Chondrocyte (in vitro differentiated cells): ENCODE measurements around the gene MBLAC1. TPM values are rescaled to one million over a fixed set of nuclear protein-coding genes. Genes with fewer than 3 reads are reported as not detected.

Experiments
- DNase-seq: peaks from one replicate; pipeline ENCODE4 v3.0.0; 2021; ENCODE audit warnings: mixed read lengths, low spot score
- H3K27ac Mint-ChIP-seq: one replicate; pipeline ENCODE4 v1.8.0; 2021; ENCODE audit warnings: mild to moderate bottlenecking, moderate library complexity, mixed read lengths; ENCODE audit not compliant: unreplicated experiment
- H3K27me3 Mint-ChIP-seq: 2 replicates; pipeline ENCODE4 v1.8.0; 2021; ENCODE audit warnings: low read depth, mixed read lengths
- H3K36me3 Mint-ChIP-seq: 2 replicates; pipeline ENCODE4 v1.8.0; 2021; ENCODE audit warnings: low read depth, mixed read lengths
- H3K4me1 Mint-ChIP-seq: 2 replicates; pipeline ENCODE4 v1.8.0; 2021; ENCODE audit warnings: low read depth, mild to moderate bottlenecking, mixed read lengths
- H3K4me3 Mint-ChIP-seq: one replicate; pipeline ENCODE4 v1.8.0; 2021; ENCODE audit warnings: mild to moderate bottlenecking, moderate library complexity, mixed read lengths; ENCODE audit not compliant: unreplicated experiment
- H3K9me3 Mint-ChIP-seq: 2 replicates; pipeline ENCODE4 v1.8.0; 2021; ENCODE audit warnings: low read depth, mixed read lengths
- total RNA-seq: library from RNA; stranded (reverse); gene quantifications from 3 replicates; pipeline ENCODE4 v1.2.1, GENCODE V29; 2021
- TF ChIP-seq, protein P1 (sequence below): fragments of 200-600 bp; sonication (generic); IDR thresholded peaks from 2 replicates; pipeline ENCODE4 v1.5.0; 2021; ENCODE audit warnings: antibody characterized with exemption, mild to moderate bottlenecking, moderate library complexity

MBLAC1 gene
- total RNA-seq, 1 donor from 2014 or later: 1.7 TPM

DNA sequence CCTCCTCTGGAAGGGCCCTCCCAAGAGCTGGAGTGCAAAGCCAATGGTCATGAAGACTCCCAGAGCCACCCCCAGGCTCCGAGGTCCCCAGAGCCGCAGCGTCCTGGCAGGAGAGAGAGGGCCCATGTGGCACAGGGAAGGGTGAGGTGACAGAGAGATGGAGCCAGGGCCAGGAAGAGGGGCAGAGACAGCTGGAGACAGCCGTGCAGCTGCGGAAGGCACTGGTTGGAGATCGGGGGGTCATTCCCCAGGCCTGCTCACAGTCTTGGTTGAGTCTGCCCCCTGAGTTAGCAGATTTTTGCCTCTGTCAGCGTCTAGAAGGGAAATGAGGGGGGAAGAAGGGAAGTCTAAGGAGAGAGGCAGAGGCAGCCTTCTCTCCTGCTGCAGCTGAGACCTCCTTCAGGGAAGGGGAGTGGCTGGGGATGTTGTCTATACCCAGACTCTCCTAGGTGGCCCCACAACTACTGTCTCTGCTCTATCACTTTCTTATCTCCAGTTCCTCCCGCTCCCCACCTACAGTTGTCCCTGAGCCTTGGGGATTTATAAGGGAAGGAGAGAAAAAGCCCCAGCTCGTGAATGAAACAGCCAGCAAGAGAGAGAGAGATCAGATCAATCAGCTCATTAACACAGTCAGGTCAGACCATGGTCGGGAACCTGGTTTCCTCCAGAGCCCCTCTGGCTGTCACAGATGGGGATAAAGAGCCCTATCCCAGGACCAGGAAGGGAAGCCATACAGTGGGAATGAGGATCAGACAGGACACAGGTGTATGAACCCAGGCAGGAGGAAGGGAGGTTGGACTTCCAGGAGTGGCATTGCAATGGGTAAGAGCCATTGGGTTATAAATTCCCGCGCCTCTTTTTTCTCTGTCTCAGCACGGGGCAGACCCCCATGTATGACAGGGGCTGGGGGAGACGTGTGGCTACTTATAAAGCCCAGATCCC is 40.5 kb downstream of the MBLAC1 start:
- peaks cover 26% of the 10 kb centered on the region for H3K4me1 Mint-ChIP-seq
- peak overlapping the region; percentile 70 for H3K4me3 Mint-ChIP-seq
- DNase-seq: peak; percentile 66
- TF ChIP-seq, protein P1, sequence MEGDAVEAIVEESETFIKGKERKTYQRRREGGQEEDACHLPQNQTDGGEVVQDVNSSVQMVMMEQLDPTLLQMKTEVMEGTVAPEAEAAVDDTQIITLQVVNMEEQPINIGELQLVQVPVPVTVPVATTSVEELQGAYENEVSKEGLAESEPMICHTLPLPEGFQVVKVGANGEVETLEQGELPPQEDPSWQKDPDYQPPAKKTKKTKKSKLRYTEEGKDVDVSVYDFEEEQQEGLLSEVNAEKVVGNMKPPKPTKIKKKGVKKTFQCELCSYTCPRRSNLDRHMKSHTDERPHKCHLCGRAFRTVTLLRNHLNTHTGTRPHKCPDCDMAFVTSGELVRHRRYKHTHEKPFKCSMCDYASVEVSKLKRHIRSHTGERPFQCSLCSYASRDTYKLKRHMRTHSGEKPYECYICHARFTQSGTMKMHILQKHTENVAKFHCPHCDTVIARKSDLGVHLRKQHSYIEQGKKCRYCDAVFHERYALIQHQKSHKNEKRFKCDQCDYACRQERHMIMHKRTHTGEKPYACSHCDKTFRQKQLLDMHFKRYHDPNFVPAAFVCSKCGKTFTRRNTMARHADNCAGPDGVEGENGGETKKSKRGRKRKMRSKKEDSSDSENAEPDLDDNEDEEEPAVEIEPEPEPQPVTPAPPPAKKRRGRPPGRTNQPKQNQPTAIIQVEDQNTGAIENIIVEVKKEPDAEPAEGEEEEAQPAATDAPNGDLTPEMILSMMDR: no peak
- peaks cover 5% of the 10 kb centered on the region for H3K27me3 Mint-ChIP-seq
- no peaks in the 10 kb centered on the region for H3K9me3 Mint-ChIP-seq
- no peak overlapping the region for H3K27ac Mint-ChIP-seq
- no peaks in the 10 kb centered on the region for H3K36me3 Mint-ChIP-seq

DNA sequence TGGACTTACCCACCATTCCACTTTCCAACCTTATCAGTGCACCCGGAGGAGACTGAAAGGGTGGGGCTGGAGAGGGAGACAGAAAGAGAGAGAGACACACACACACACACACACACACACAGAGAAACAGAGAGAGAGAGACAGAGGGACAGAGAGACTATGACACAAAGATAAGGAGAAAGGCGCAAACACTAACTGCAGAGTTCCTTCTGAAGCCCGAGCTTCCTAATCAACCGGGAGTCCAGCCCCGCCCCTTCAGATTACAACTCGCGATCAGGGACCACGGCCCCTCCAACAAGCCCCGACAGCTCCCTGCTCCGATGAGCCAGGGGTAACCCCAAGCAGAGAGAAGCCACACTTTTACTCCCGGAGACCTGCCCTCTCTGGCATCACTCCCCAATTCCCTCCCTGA is 41.2 kb downstream of the MBLAC1 start:
- Mint-ChIP-seq H3K4me3 (peak overlapping the region; percentile 70), H3K4me1 (peaks cover 26% of the 10 kb centered on the region), H3K9me3 (no peaks in the 10 kb centered on the region), H3K36me3 (no peaks in the 10 kb centered on the region), H3K27me3 (peaks cover 5% of the 10 kb centered on the region), H3K27ac (no peak overlapping the region)
- TF ChIP-seq, protein P1: no peak
- peak; percentile 49 for DNase-seq

DNA sequence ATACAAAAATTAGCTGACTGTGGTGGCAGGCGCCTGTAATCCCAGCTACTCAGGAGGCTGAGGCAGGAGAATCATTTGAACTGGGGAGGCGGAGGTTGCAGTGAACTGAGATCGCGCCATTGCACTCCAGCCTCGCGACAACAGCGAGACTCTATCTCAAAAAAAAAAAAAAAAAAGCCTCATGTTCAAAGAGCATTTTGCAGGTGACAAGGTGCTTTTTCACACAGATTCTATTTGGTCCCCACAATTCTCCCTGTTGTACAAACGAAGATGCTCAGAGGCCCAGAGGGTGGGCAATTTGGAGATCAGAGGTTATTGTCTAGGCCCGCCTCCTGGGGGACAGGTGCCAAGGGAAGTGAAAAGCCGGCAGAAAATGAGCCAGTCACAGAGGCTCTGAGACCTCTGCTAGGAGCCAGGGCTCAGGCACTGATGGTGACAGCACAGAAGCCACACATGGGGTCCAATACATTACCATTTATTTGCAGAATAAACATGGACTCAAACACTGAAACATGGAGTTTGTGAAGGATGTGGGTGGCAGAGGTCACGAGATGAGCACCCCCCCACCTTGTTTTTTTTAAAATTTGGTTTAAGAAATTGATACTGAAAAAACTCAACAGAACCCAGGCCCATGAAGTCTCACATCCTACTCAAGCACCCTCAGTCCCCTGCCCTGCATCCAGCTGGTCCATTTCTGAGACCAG is 42.5 kb downstream of the MBLAC1 start:
- H3K27ac Mint-ChIP-seq: no peak overlapping the region
- TF ChIP-seq, protein P1: no peak
- H3K27me3 Mint-ChIP-seq: peaks cover 5% of the 10 kb centered on the region
- H3K9me3 Mint-ChIP-seq: no peaks in the 10 kb centered on the region
- peak; percentile 21 for DNase-seq
- peaks cover 24% of the 10 kb centered on the region for H3K4me1 Mint-ChIP-seq
- H3K4me3 Mint-ChIP-seq: no peak overlapping the region
- H3K36me3 Mint-ChIP-seq: peaks cover 6% of the 10 kb centered on the region

DNA sequence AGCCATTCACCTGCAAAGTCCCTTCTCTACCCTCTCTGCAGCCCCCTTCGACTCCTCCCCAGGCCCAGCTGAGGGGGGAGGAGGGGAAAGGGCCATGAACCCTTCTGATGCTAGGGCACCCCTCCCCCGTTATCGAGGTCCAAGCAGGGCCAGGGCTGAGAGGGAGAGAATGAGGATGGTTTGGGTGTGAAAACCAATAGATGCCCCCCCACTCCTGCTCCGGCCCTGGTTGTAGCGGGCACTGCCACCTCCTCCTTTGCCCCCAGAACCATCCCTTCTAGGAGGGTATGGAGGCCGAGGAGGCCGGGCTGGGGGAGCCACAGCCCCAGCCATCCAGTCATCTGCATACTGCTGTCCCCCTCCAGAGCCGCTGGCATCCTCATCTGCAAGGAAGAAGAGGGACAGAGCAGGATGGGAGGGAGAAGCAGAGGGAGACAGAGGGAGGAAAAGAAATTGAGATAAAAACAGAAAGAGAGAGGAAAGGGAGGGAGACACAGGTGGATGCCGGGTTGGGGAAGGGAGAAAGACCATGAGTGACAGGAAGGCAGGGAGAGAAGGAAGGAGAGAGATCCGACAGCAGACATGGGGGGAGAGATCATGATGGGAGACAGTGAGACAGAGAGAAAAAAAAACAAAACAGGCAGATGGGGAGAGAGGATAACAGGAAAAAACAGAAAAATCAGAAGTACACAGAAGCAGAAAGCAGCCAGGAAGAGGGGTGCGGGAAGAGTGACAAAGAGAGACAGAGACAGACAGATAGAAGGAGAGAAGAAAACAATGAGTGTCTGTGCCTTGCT is 43.5 kb downstream of the MBLAC1 start:
- H3K9me3 Mint-ChIP-seq: no peaks in the 10 kb centered on the region
- H3K27ac Mint-ChIP-seq: no peak overlapping the region
- H3K27me3 Mint-ChIP-seq: peaks cover 5% of the 10 kb centered on the region
- peaks cover 6% of the 10 kb centered on the region for H3K36me3 Mint-ChIP-seq
- TF ChIP-seq, protein P1: no peak
- DNase-seq: peak; percentile 69
- no peak overlapping the region for H3K4me3 Mint-ChIP-seq
- peaks cover 24% of the 10 kb centered on the region for H3K4me1 Mint-ChIP-seq
